Measurements from ENCODE around the gene SYT7.
"Not testable (repeated sequence)": the region's sequence is repeated elsewhere in the genome, so short reads cannot be mapped to it uniquely, and the experiment has no call there.

Gene SYT7

GRCh38 chr11:61494381-61494961 lies 86.4 kb downstream of the SYT7 start:
- no peak for DNase-seq

DNA sequence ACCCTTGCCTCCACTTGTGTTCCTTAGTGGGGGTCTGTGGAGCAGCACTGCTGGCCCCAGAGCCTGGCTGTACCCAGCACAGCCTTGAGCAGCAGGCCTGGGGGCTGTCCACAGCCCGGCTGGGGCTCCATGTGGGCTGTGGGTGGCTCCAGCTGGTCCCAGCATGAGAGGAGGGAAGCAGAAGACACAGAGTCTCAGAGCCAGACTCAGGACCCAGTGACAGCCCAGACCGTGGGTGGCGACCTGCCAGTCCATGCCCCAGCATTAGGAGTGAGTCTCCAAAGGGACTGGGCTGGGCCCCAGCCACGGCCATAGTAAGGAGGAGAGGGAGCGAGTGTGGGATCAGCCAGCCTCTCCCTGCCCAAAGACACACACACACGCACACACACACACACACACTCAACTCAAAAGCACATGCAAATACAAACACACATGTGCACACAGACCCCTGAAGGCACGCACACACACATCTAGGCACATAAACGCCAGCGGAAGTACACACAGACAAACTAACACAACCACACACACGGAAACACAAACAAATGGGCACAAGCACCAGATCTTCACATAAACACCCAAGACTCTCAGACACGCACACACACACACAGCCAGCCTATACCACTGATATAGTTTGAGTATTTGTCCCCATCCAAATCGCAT lies 89.0 kb downstream of the SYT7 start:
- DNase-seq: no peak

GRCh38 chr11:61489833-61490721 lies 90.8 kb downstream of the SYT7 start:
- no peak for DNase-seq

- no peak for DNase-seq
These were observed 92.1 kb downstream of the SYT7 start for GRCh38 chr11:61488651-61489291.

- no peak for DNase-seq
These were observed 93.4 kb downstream of the SYT7 start for GRCh38 chr11:61487342-61488025.

- no peak for DNase-seq
These were observed 94.1 kb downstream of the SYT7 start for GRCh38 chr11:61486779-61487178.

DNA sequence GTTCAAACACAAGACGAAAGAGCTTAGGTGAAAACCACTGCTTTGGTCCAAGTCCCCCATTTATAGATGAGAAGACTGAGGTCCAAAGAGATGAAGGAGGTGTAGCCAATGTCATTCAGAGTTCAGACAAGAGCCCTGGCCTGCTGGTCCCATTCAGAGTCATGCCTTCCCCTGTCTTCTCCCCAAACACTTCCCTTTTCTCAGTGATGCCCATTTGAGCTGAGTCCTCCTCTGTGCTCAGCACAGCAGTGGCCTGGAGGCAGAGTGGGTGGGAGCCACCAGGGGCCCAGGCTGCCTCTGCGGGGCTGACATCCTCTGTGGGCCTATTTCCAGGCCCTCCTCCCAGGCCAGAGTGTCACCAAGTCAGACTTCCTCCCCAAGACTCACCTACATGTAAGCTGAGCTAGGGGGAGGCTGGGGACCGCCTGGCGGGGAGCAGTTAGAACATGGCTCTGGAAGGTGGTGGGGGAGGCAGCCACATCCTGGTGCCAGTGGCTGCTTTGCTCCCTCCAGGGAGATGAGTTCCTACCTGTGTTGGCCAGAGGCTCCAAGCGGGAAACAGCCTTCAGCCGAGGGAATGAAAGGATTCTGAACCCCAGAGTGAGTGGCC lies 94.8 kb downstream of the SYT7 start:
- no peak for DNase-seq

GRCh38 chr11:61485080-61485479 lies 95.8 kb downstream of the SYT7 start:
- DNase-seq: no peak

DNA sequence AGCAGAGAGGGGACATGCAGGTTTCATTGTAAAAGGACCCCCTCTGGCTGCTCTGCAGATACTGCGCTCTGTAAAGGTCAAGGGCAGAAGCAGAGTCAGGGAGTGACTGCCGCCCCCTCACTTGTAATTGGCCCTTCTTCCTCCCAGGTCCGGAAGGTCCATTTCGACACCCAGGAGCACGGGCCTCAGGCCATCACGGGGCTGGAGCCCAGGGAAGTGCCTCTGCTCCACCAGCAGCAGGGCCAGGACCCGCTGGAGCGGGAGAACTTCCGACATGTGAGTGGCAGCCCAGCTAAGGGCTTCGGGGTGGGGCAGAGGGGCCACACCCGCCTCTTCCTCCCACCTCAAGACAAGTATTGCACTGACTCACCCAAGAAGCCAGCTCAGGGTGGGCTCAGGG lies 96.3 kb downstream of the SYT7 start:
- no peak for DNase-seq

- DNase-seq: no peak
These were observed 98.4 kb downstream of the SYT7 start for GRCh38 chr11:61482513-61482912.

- no peak for DNase-seq
These were observed 99.1 kb downstream of the SYT7 start for GRCh38 chr11:61481806-61482205.

DNA sequence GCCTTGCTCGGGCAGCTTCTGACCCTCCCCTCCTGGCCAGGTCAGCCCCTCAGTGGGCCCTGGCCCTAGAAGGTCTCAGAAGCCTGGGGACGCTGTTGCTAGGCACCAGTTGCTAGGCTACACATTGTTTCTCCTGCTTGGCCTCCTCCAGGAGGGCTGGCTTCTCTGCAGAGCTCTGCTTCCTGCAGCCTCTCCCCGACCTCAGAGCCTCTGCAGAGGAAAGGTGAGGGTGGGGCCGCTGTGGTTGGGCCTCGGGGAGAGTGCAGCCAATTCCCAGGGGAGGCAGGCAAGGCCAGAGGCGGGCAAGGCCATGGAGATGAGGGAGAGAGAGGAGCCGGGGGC lies 99.9 kb downstream of the SYT7 start:
- no peak for DNase-seq

DNA sequence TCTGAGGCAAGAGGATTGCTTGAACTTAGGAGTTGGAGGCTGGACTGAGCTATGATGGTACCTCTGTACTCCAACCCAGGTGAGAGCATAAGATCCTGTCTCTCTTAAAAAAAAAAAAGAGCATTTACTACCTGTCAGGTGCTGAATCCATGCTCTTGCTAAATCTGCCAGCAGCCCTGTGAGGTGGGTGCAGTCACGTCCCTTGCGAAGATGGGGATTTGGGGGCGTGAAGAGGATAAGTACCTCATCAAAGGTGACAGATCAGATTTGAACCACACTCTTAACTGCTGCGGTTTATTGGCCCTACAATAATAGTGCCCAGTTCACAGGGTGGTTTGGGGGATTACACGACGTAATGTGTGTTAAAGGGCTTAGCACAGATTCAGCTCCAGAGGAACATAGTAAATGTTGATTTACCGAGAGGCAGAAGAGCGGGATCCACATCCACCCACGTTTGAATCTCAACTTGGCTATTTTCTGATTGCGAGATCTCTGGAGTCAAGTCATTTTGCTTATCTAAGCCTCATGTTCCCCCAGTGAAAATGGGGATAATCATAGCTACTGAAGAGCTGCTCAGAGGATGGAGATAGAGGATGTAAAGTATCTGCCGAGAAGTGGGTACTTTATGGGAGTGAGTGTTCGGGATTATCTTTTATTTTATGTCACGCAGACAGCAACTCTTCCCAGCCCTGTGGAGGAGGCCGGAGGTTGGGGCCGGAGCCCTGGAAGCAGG lies 100.4 kb downstream of the SYT7 start:
- no peak for DNase-seq

DNA sequence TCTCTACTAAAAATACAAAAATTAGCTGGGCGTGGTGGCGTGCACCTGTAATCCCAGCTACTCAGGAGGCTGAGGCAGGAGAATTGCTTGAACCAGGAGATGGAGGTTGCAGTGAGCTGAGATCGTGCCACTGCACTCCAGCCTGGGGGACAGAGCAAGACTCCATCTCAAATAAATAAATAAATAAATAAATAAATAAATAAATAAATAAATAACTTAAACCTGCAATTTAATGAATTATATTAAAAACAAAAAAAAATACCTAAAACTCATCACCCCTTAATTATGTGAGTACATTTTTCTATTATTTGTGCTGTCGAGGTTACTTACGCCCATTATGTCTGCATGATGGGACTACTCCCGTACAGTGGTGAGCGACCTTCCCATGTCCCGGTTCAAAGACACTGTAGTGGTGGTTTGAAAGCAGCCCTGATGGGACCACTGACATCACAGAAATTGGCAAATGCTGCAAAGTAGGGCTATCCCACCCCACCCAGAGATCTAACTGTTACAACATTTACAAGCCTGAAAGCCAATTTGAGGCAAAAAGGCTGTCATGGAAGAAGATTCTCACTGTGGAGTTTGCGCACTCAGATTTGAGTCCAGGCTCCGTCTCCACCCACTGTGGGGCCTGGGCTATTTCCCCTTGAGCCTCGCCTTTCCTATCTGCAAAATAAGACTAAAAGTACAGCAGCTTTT lies 101.4 kb downstream of the SYT7 start:
- not testable (repeated sequence) for DNase-seq

DNA sequence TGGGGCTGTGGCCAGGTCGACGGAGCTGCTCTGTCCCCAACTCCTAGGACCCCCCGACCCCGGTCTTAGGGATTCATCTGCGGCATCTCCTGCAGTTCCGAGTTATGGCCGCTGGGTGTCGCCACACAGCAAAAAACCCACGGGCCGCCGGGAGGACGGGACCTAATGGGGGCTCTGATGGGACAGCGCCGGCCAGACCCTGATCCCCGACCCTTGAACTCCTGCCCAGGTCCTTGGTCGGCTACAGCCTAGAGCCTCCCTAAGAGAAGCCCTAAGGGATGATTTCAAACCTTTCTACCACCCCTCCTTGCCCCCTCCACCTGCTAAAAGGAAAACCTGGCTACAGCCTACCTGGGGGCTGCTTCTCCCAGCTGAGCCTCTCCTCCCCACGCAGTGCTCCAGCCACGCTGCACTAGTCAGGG lies 103.1 kb downstream of the SYT7 start:
- DNase-seq: peak; percentile 64

DNA sequence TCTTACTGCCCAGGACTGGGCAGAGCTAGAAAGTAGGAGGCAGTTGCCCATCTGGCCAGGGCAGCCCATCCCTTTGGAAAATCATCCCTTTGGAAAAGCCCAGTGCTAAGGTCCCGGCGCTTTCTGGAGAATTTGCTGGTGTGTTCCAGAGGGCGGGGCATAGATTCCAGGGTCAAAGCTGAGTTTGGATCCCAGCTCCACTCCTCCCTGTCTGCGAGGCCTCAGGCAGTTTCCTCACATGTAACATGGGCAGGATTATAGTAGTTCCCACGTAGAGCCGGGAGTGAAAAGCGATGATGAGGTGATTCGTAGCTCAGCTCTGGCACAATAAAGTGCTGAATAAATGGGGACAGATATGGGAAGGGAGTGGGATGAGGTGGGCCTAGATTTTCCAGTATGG lies 103.8 kb downstream of the SYT7 start:
- DNase-seq: no peak

- DNase-seq: no peak
These were observed 104.5 kb downstream of the SYT7 start for GRCh38 chr11:61476371-61476770.

GRCh38 chr11:61475433-61475832 lies 105.4 kb downstream of the SYT7 start:
- no peak for DNase-seq

DNA sequence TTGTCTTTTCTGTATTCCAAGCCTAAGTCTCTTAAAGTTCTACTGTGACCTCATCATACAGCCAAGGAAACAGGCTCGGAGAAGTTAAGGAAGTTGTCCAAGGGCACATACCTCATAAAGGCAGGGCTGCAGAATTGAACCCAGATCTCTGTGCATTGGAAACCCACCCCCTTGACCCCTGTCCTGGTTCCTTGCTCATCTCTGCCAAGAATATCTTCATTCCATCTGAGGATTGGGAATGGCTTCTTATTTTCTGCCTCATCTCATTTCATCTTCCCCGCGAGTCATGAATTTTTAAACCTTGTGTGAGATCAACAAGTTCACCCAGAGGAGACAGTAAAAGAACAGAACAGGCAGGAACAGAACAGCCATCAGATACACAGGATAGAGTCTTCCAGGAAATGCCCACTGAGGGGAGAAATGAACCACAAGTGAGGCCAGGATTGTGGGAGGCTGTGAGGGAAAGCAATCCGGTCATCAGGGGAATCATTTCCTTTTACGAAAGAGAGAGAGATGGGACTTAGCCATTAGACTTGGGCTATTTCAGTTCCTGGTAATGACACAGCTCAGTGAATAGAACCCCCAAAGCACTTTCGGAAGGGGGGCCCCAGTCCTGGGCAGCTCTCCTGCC lies 106.7 kb downstream of the SYT7 start:
- DNase-seq: no peak

GRCh38 chr11:61473370-61474012 lies 107.4 kb downstream of the SYT7 start:
- no peak for DNase-seq

All from CD4-positive, alpha-beta T cell treated with Interleukin-17A for 4 hours (primary cell).